HG03066 (cell line): ENCODE measurements around the gene NCAPD3.
A peak's percentile ranks its signal among the peaks of the same experiment; 100 is the strongest.
"Not testable (repeated sequence)": the region's sequence is repeated elsewhere in the genome, so short reads cannot be mapped to it uniquely, and the experiment has no call there.

Experiments
- ATAC-seq: cut with Tn5 transposase; IDR thresholded peaks from one replicate; pipeline ENCODE4 v1.9.1; 2021; ENCODE audit warnings: low read depth; ENCODE audit not compliant: unreplicated experiment

The NCAPD3 gene, protein sequence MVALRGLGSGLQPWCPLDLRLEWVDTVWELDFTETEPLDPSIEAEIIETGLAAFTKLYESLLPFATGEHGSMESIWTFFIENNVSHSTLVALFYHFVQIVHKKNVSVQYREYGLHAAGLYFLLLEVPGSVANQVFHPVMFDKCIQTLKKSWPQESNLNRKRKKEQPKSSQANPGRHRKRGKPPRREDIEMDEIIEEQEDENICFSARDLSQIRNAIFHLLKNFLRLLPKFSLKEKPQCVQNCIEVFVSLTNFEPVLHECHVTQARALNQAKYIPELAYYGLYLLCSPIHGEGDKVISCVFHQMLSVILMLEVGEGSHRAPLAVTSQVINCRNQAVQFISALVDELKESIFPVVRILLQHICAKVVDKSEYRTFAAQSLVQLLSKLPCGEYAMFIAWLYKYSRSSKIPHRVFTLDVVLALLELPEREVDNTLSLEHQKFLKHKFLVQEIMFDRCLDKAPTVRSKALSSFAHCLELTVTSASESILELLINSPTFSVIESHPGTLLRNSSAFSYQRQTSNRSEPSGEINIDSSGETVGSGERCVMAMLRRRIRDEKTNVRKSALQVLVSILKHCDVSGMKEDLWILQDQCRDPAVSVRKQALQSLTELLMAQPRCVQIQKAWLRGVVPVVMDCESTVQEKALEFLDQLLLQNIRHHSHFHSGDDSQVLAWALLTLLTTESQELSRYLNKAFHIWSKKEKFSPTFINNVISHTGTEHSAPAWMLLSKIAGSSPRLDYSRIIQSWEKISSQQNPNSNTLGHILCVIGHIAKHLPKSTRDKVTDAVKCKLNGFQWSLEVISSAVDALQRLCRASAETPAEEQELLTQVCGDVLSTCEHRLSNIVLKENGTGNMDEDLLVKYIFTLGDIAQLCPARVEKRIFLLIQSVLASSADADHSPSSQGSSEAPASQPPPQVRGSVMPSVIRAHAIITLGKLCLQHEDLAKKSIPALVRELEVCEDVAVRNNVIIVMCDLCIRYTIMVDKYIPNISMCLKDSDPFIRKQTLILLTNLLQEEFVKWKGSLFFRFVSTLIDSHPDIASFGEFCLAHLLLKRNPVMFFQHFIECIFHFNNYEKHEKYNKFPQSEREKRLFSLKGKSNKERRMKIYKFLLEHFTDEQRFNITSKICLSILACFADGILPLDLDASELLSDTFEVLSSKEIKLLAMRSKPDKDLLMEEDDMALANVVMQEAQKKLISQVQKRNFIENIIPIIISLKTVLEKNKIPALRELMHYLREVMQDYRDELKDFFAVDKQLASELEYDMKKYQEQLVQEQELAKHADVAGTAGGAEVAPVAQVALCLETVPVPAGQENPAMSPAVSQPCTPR (N-terminal part only)

GRCh38 chr11:134223836-134224709 lies at the start of gene NCAPD3, which contains the start of gene VPS26B:
Gene NCAPD3 (minus strand): TSS chr11:134223967. CDS start chr11:134223926, 41 bp downstream.
Gene VPS26B (plus strand): TSS chr11:134224671. CDS start chr11:134225123, 452 bp downstream.
- ATAC-seq, result peak; percentile 77

GRCh38 chr11:134273317-134273712 lies 49.5 kb upstream of the NCAPD3 start:
- ATAC-seq, result no peak

DNA sequence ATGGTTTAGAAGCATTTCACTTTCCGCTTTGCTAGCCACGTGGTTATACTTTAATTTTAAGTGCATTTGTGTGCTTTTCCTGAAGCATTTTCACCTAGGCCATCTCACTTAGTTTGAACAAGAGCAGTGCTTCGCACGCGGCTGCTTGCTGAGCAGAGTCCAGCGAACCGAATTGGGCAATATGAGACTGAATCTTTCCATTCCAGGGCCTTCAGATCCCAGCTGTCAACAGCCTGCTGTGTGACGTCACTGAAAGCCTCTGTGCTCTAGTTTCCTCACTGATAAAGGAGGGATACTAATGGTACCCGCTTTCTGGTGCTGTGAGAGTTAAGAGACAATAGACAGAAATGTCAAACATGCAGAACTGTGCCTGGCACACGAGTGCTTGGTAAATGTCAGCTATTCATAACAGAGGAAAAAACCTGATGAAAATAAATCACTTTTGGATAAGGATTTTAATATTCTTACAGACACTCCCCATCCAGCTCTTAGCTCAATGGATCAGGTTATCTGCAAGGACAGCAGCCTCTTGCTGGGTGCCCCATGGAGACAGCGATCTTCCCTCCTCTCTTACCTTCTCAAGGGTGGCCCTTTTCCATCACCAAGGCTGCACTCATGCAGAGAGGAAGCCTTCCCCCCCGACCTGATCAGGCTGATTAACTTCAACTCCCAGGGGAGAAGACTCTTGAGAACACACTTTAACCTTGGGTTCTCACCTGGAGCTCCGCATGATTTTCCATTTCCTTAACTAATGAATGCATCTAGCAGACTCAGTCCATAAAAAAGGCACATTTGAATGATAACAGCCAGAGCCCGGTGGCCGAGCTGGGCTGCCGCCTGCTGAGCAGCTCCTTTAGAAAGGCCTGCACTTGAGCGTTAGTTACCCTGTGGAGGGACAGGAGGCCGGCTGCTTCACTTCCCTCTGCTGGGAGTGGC lies 48.9 kb upstream of the NCAPD3 start:
- ATAC-seq, result no peak

DNA sequence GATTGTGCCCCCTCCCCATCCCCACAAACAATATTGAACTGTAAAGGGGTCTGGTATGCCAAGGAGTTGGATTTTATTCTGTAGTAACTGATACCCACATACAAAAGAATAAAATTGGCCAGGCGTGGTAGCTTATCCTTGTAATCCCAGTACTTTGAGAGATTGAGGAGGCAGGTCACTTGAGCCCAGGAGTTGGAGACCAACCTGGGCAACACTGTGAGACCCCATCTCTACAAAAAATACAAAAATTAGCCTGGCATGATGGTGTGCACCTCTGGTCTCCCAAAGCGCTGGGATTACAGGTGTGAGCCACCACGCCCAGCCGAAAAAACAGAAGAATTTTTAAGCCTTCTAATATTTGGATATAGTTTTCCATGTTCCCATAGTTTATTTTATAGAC lies 48.2 kb upstream of the NCAPD3 start:
- no peak for ATAC-seq

GRCh38 chr11:134270250-134270714 lies 46.5 kb upstream of the NCAPD3 start:
- no peak for ATAC-seq

DNA sequence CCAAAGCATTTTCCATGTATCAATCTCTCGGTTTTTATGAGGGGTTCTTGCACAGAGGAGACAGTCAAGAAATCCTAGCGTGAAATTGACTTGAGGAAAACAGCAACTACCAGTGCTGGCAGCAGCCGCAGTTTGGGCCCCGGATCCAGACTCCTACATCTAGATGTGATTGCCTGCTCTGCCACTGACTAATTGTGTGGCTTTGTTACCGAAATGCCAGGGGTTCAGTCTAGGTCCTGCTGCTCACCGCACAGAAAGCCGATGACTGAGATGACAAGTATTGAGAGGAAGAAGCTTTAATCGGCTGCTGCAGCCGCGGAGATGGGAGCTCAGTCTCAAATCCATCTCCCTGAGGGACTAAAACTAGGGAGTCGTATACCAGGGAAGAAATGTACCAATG lies 44.2 kb upstream of the NCAPD3 start:
- ATAC-seq, result no peak

- no peak for ATAC-seq
Observed at GRCh38 chr11:134267461-134267860, 43.7 kb upstream of the NCAPD3 start.

- no peak for ATAC-seq
Observed at GRCh38 chr11:134266841-134267251, 43.1 kb upstream of the NCAPD3 start.

DNA sequence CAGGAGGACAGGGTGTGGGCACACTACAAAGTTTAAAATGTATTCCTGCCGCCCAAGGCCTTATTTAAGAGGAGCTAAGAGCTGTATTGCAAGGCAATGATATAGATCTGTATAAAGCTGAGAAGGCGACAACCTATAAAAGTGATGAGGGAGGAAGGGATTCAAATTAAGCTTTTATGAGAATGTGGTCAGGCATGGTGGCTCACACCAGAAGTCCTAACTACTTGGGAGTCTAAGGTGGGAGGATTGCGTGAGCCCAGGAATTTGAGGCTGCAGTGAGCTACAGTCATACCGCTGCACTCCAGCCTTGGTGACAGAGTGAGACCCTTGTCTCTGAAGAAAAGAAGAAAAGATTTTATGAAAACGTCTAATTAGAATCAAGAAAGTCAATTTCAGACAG lies 42.7 kb upstream of the NCAPD3 start:
- no peak for ATAC-seq

GRCh38 chr11:134264966-134265764 lies 41.4 kb upstream of the NCAPD3 start:
- ATAC-seq, result no peak

- ATAC-seq, result no peak
Observed at GRCh38 chr11:134261626-134262488, 38.1 kb upstream of the NCAPD3 start.

DNA sequence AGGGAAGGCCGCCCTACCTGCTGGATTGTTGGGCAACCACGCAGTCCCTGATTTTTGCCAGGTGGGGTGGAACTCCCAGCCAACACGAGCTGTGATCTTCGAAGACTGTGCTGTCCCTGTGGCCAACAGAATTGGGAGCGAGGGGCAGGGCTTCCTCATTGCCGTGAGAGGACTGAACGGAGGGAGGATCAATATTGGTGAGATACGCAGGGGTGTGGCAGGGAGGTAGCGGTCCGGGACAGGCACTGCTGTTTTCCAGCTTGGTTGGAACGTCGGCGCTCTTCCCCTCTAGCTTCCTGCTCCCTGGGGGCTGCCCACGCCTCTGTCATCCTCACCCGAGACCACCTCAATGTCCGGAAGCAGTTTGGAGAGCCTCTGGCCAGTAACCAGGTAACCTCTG lies 37.2 kb upstream of the NCAPD3 start:
- no peak for ATAC-seq

DNA sequence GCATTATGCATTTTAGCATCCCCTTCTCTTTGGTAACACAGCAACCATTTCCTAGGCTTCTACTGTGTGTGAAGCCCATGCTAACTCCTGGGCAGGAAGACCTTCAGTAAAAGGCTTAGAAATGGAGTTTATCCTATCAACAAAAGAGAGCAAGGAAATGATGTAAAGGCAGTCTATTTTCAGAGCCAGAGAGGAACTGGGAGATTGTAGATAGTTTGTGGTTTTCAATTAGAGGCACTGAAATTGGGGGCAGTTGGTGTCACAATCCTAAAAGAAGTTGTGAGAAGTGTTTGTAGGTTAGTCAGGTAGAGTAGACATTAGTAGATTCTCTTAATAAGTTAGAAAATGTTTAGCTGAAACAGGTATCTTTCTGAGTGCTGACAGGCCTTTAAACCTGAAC lies 36.7 kb upstream of the NCAPD3 start:
- no peak for ATAC-seq

- ATAC-seq, result no peak
Observed at GRCh38 chr11:134258577-134258976, 34.8 kb upstream of the NCAPD3 start.

GRCh38 chr11:134257101-134257500 lies 33.3 kb upstream of the NCAPD3 start:
- no peak for ATAC-seq

DNA sequence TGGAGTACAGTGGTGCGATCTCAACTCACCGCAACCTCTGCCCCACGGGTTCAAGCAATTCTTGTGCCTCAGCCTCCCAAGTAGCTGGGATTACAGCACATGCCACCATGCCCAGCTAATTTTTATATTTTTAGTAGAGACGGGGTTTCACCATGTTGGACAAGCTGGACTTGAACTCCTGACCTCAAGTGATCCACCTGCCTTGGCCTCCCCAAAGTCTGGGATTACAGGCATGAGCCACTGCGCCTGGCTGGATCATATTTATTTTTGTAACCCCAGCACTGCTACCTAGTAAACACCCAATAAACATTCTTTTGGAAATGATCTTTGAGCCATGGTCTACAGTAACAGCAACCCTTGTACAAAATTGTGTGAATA lies 31.4 kb upstream of the NCAPD3 start:
- not testable (repeated sequence) for ATAC-seq
